Endothelial cell (in vitro differentiated cells): ENCODE results near the gene ANO3. TPM values are rescaled to one million over a fixed set of nuclear protein-coding genes. Genes with fewer than 3 reads are reported as not detected.
"Not testable (repeated sequence)": the region's sequence is repeated elsewhere in the genome, so short reads cannot be mapped to it uniquely, and the experiment has no call there.

ENCODE experiments used
- DNase-seq: peaks from one replicate; pipeline ENCODE4 v3.0.0; 2021; ENCODE audit warnings: low spot score
- H3K27ac Mint-ChIP-seq: one replicate; pipeline ENCODE4 v1.8.0; 2021; ENCODE audit warnings: mixed read lengths, inconsistent platforms; ENCODE audit not compliant: unreplicated experiment
- H3K27me3 Mint-ChIP-seq: one replicate; pipeline ENCODE4 v1.8.0; 2021; ENCODE audit warnings: mild to moderate bottlenecking, moderate library complexity, mixed read lengths, inconsistent platforms; ENCODE audit not compliant: unreplicated experiment
- H3K36me3 Mint-ChIP-seq: one replicate; pipeline ENCODE4 v1.8.0; 2021; ENCODE audit warnings: mild to moderate bottlenecking, low read depth, mixed read lengths, inconsistent platforms; ENCODE audit not compliant: unreplicated experiment
- H3K4me1 Mint-ChIP-seq: one replicate; pipeline ENCODE4 v1.8.0; 2021; ENCODE audit warnings: mild to moderate bottlenecking, mixed read lengths, inconsistent platforms; ENCODE audit not compliant: unreplicated experiment
- H3K4me3 Mint-ChIP-seq: one replicate; pipeline ENCODE4 v1.8.0; 2021; ENCODE audit warnings: mild to moderate bottlenecking, mixed read lengths, inconsistent platforms; ENCODE audit not compliant: unreplicated experiment
- H3K9me3 Mint-ChIP-seq: one replicate; pipeline ENCODE4 v1.8.0; 2021; ENCODE audit warnings: mixed read lengths, inconsistent platforms; ENCODE audit not compliant: unreplicated experiment
- CTCF ChIP-seq: fragments of 200-600 bp; sonication (generic); IDR thresholded peaks from one replicate; pipeline ENCODE4 v1.5.0; 2021; ENCODE audit warnings: antibody characterized with exemption; ENCODE audit not compliant: unreplicated experiment
- total RNA-seq: library from RNA; stranded (reverse); fragmentation: NEBNext Ultra II Directional; extraction: Animal tissue kit (Norgen Biotek cat#: 25700); gene quantifications from one replicate; pipeline ENCODE4 v1.2.1, GENCODE V29; 2021; ENCODE audit not compliant: unreplicated experiment

ANO3 gene
- total RNA-seq, 1 donor from 2014 or later, result 0.36 TPM

- DNase-seq, result no peak
- Mint-ChIP-seq H3K27me3 (peaks cover 2% of the 10 kb centered on the region), H3K9me3 (no peaks in the 10 kb centered on the region), H3K4me1 (no peaks in the 10 kb centered on the region), H3K36me3 (no peaks in the 10 kb centered on the region), H3K4me3 (no peak overlapping the region), H3K27ac (no peak overlapping the region)
- no peak for TF ChIP-seq CTCF
Measured at GRCh38 chr11:26587073-26587472, 255.1 kb downstream of the ANO3 start.

GRCh38 chr11:26593691-26594090 is 261.8 kb downstream of the ANO3 start:
- H3K4me3 Mint-ChIP-seq, result no peak overlapping the region
- H3K36me3 Mint-ChIP-seq, result no peaks in the 10 kb centered on the region
- peaks cover 4% of the 10 kb centered on the region for H3K27me3 Mint-ChIP-seq
- H3K27ac Mint-ChIP-seq, result no peak overlapping the region
- DNase-seq, result no peak
- no peak for TF ChIP-seq CTCF
- peaks cover 3% of the 10 kb centered on the region for H3K4me1 Mint-ChIP-seq
- no peaks in the 10 kb centered on the region for H3K9me3 Mint-ChIP-seq

GRCh38 chr11:26595207-26595865 is 263.4 kb downstream of the ANO3 start:
- not testable (repeated sequence) for H3K9me3 Mint-ChIP-seq, DNase-seq, H3K36me3 Mint-ChIP-seq, H3K27me3 Mint-ChIP-seq, H3K4me3 Mint-ChIP-seq, H3K4me1 Mint-ChIP-seq
- H3K27ac Mint-ChIP-seq, result peak overlapping the region; percentile 24

- not testable (repeated sequence) for DNase-seq, H3K27ac Mint-ChIP-seq, H3K27me3 Mint-ChIP-seq, H3K4me3 Mint-ChIP-seq, H3K36me3 Mint-ChIP-seq, H3K4me1 Mint-ChIP-seq, H3K9me3 Mint-ChIP-seq
Measured at GRCh38 chr11:26597049-26597689, 265.2 kb downstream of the ANO3 start.

GRCh38 chr11:26597899-26598298 is 266.0 kb downstream of the ANO3 start:
- H3K27ac Mint-ChIP-seq, result no peak overlapping the region
- no peak for TF ChIP-seq CTCF
- peaks cover 1% of the 10 kb centered on the region for H3K27me3 Mint-ChIP-seq
- no peak for DNase-seq
- H3K4me1 Mint-ChIP-seq, result peaks cover 3% of the 10 kb centered on the region
- H3K9me3 Mint-ChIP-seq, result no peaks in the 10 kb centered on the region
- H3K36me3 Mint-ChIP-seq, result no peaks in the 10 kb centered on the region
- H3K4me3 Mint-ChIP-seq, result no peak overlapping the region

GRCh38 chr11:26599425-26599824 is 267.5 kb downstream of the ANO3 start:
- no peak for TF ChIP-seq CTCF
- DNase-seq, result no peak
- no peak overlapping the region for H3K27ac Mint-ChIP-seq
- no peaks in the 10 kb centered on the region for H3K27me3 Mint-ChIP-seq
- H3K4me1 Mint-ChIP-seq, result peaks cover 3% of the 10 kb centered on the region
- peaks cover 5% of the 10 kb centered on the region for H3K36me3 Mint-ChIP-seq
- no peaks in the 10 kb centered on the region for H3K9me3 Mint-ChIP-seq
- no peak overlapping the region for H3K4me3 Mint-ChIP-seq
